PC-9 (cell line): ENCODE results near the gene NBEA. TPM values are rescaled to one million over a fixed set of nuclear protein-coding genes. Genes with fewer than 3 reads are reported as not detected.
"Not testable (repeated sequence)": the region's sequence is repeated elsewhere in the genome, so short reads cannot be mapped to it uniquely, and the experiment has no call there.

Experiments used
- BruUV-seq: library from RNA; stranded (reverse); fragments of 400-500 nt; replicated peaks from 2 replicates; lab custom pipeline; 2021; lab: Mats Ljungman, UMichigan
- CTCF ChIA-PET: fragments of 300-600 bp; sonication (Branson Sonifier 250); formaldehyde crosslinking; loops from one replicate; lab custom pipeline; 2022; ENCODE audit warnings: antibody characterized with exemption; lab: Charles Lee
- POLR2A ChIA-PET: fragments of 300-600 bp; sonication (Branson Sonifier 250); formaldehyde crosslinking; loops from one replicate; lab custom pipeline; 2022; ENCODE audit warnings: antibody characterized with exemption; ENCODE audit not compliant: unreplicated experiment; lab: Charles Lee
- DNase-seq, 2 experiments: peaks; one replicate each; pipeline versions ENCODE4 v3.0.0 to v3.0.0-alpha.2; 2015 to 2022; ENCODE audit warnings: mixed read lengths in 1 of 2
- H2AFZ ChIP-seq: fragments of 200-600 bp; sonication (generic); 2 replicates; pipeline ENCODE4 v1.8.1; 2017; ENCODE audit warnings: antibody characterized with exemption
- H3F3A ChIP-seq: fragments of 200-600 bp; sonication (generic); 2 replicates; pipeline ENCODE4 v1.8.1; 2017; ENCODE audit warnings: antibody characterized with exemption, mild to moderate bottlenecking, low read depth; ENCODE audit not compliant: insufficient read depth
- H3K27ac ChIP-seq: fragments of 200-600 bp; sonication (generic); 2 replicates; pipeline ENCODE4 v1.6.1; 2016; ENCODE audit warnings: mixed run types
- H3K27me3 ChIP-seq: fragments of 200-600 bp; sonication (generic); 2 replicates; pipeline ENCODE4 v1.6.1; 2016; ENCODE audit warnings: low read depth, mixed run types; ENCODE audit not compliant: insufficient read depth
- H3K36me3 ChIP-seq: fragments of 200-600 bp; sonication (generic); 2 replicates; pipeline ENCODE4 v1.6.1; 2016; ENCODE audit warnings: low read depth, mixed run types
- H3K4me1 ChIP-seq: fragments of 200-600 bp; sonication (generic); replicated peaks from 2 replicates; pipeline ENCODE4 v1.6.1; 2016; ENCODE audit warnings: mixed run types; ENCODE audit not compliant: insufficient read depth
- H3K4me2 ChIP-seq: fragments of 200-600 bp; sonication (generic); 2 replicates; pipeline ENCODE4 v1.6.1; 2017; ENCODE audit warnings: mixed run types
- H3K4me3 ChIP-seq: fragments of 200-600 bp; sonication (generic); 2 replicates; pipeline ENCODE4 v1.6.1; 2016; ENCODE audit warnings: mixed run types
- H3K79me2 ChIP-seq: fragments of 200-600 bp; sonication (generic); 2 replicates; pipeline ENCODE4 v1.6.1; 2017; ENCODE audit warnings: low read depth, mixed run types
- H3K9me2 ChIP-seq: fragments of 200-600 bp; sonication (generic); 2 replicates; pipeline ENCODE4 v1.8.1; 2017; ENCODE audit warnings: mild to moderate bottlenecking; ENCODE audit not compliant: insufficient read depth
- H3K9me3 ChIP-seq: fragments of 200-600 bp; sonication (generic); 2 replicates; pipeline ENCODE4 v1.8.1; 2016; ENCODE audit warnings: low read depth; ENCODE audit not compliant: insufficient read depth
- H4K20me1 ChIP-seq: fragments of 200-600 bp; sonication (generic); 2 replicates; pipeline ENCODE4 v1.8.1; 2017; ENCODE audit not compliant: insufficient read depth
- EZH2 ChIP-seq: fragments of 200-600 bp; sonication (generic); IDR thresholded peaks from 2 replicates; pipeline ENCODE4 v1.8.0; 2017; ENCODE audit warnings: antibody characterized with exemption, low read depth
- intact Hi-C: fragments of 100-400 bp; cut with micrococcal nuclease; formaldehyde crosslinking; loops from one replicate; pipeline ENCODE4 v1.10.0; 2022; ENCODE audit not compliant: unreplicated experiment
- total RNA-seq: library from RNA; stranded (reverse); gene quantifications from 2 replicates; pipeline ENCODE4 v1.2.3, GENCODE V29; 2021
- TF ChIP-seq, protein P1 (sequence below): fragments of 200-600 bp; sonication (generic); conservative IDR thresholded peaks from 2 replicates; pipeline ENCODE4 v1.6.1; 2017; ENCODE audit warnings: mixed run types, antibody characterized with exemption, mild to moderate bottlenecking, moderate library complexity

The NBEA gene
- total RNA-seq, 1 experiment from 2014 or later, result 4.0 TPM

DNA sequence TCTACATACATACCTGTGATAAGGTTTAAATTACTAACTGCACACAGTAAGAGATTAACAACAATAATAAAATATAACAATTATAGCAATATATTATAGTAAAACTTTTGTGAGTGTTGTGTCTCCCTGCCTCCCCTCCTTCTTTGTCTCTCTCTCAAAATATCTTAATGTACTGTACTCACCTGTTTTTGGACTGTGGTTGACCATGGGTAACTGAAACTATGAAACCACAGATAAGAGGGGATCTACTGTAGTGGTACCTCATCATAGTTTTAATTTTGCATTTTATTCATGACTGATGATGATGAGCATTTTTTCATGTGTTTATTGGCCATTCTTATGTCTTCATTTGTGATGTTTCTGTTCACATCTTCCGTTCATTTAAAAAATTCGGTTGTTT lies 104.5 kb downstream of the NBEA start:
- Histone ChIP-seq H3K36me3 (no peaks in the 10 kb centered on the region), H4K20me1 (no peaks in the 10 kb centered on the region), H3F3A (no peaks in the 10 kb centered on the region), H3K4me3 (no peak overlapping the region), H3K9me2 (no peaks in the 10 kb centered on the region), H3K9me3 (no peaks in the 10 kb centered on the region), H3K4me1 (no peaks in the 10 kb centered on the region), H3K4me2 (no peak overlapping the region), H3K27ac (no peak overlapping the region), H2AFZ (no peak overlapping the region), H3K79me2 (no peaks in the 10 kb centered on the region), H3K27me3 (no peaks in the 10 kb centered on the region)
- intact Hi-C loops, result no loop called here
- DNase-seq, result no peak
- POLR2A ChIA-PET, result no interaction called here
- CTCF ChIA-PET, result no interaction called here
- BruUV-seq, result no TSS peak
- TF ChIP-seq, protein P1, sequence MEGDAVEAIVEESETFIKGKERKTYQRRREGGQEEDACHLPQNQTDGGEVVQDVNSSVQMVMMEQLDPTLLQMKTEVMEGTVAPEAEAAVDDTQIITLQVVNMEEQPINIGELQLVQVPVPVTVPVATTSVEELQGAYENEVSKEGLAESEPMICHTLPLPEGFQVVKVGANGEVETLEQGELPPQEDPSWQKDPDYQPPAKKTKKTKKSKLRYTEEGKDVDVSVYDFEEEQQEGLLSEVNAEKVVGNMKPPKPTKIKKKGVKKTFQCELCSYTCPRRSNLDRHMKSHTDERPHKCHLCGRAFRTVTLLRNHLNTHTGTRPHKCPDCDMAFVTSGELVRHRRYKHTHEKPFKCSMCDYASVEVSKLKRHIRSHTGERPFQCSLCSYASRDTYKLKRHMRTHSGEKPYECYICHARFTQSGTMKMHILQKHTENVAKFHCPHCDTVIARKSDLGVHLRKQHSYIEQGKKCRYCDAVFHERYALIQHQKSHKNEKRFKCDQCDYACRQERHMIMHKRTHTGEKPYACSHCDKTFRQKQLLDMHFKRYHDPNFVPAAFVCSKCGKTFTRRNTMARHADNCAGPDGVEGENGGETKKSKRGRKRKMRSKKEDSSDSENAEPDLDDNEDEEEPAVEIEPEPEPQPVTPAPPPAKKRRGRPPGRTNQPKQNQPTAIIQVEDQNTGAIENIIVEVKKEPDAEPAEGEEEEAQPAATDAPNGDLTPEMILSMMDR, result no peak
- TF ChIP-seq EZH2, result no peak

DNA sequence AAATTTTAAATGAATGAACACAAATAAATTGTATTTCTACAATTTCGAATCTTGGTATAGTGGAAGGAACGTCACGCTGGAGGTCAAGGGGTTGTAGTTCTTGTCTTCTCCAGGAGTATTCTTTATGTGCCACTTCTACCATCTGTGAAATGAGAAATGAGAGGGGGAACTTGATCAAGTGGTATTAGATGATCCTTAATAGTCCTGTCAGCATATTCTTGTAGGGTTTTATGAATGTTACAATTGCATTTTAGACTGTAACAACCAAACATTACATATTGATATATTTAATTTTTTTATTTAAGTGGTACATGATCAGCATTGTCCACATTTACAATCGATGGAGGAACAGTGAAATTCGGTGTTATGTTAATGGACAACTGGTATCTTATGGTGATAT lies 113.6 kb downstream of the NBEA start:
- no peaks in the 10 kb centered on the region for H3F3A ChIP-seq
- H3K4me2 ChIP-seq, result no peak overlapping the region
- H2AFZ ChIP-seq, result no peak overlapping the region
- no peak overlapping the region for H3K4me3 ChIP-seq
- H3K79me2 ChIP-seq, result no peaks in the 10 kb centered on the region
- no TSS peak for BruUV-seq
- H3K4me1 ChIP-seq, result no peaks in the 10 kb centered on the region
- H3K27ac ChIP-seq, result no peak overlapping the region
- H3K36me3 ChIP-seq, result no peaks in the 10 kb centered on the region
- TF ChIP-seq, protein P1, result no peak
- TF ChIP-seq EZH2, result no peak
- CTCF ChIA-PET, result no interaction called here
- H3K9me3 ChIP-seq, result no peaks in the 10 kb centered on the region
- H4K20me1 ChIP-seq, result no peaks in the 10 kb centered on the region
- no peaks in the 10 kb centered on the region; the same call in 1 of the 2 replicates for H3K9me2 ChIP-seq
- POLR2A ChIA-PET, result no interaction called here
- DNase-seq, result no peak
- intact Hi-C loops, result no loop called here
- no peaks in the 10 kb centered on the region for H3K27me3 ChIP-seq

DNA sequence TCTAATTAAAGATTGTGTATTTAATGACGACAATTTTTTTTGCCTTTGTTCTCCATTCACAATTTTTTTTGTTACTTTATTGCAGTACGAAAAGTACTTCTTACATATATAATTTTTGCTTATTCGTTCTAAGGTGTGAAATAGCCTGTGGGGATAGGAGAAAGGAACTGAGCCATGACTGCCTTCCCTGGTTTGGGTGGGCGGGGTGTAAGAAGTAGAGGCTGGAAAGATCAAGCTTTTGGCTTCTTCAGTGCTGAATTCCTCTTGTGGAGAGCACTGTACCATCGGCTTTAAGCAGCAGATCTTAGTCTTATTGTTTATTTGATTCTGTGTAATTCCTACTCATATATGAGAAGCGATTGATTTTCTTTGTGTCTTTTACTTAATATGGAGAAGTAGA lies 115.8 kb downstream of the NBEA start:
- H3F3A ChIP-seq, result no peaks in the 10 kb centered on the region
- no peaks in the 10 kb centered on the region for H3K4me1 ChIP-seq
- no peak overlapping the region for H3K4me3 ChIP-seq
- no peaks in the 10 kb centered on the region for H3K36me3 ChIP-seq
- H4K20me1 ChIP-seq, result no peaks in the 10 kb centered on the region
- no peak overlapping the region for H3K4me2 ChIP-seq
- no peak for TF ChIP-seq EZH2
- TF ChIP-seq, protein P1, result no peak
- no peaks in the 10 kb centered on the region for H3K79me2 ChIP-seq
- no peaks in the 10 kb centered on the region for H3K27me3 ChIP-seq
- CTCF ChIA-PET, result no interaction called here
- DNase-seq, result no peak
- H2AFZ ChIP-seq, result no peak overlapping the region
- BruUV-seq, result no TSS peak
- POLR2A ChIA-PET, result no interaction called here
- H3K27ac ChIP-seq, result no peak overlapping the region
- H3K9me3 ChIP-seq, result no peaks in the 10 kb centered on the region
- intact Hi-C loops, result no loop called here
- no peaks in the 10 kb centered on the region; the same call in 1 of the 2 replicates for H3K9me2 ChIP-seq

DNA sequence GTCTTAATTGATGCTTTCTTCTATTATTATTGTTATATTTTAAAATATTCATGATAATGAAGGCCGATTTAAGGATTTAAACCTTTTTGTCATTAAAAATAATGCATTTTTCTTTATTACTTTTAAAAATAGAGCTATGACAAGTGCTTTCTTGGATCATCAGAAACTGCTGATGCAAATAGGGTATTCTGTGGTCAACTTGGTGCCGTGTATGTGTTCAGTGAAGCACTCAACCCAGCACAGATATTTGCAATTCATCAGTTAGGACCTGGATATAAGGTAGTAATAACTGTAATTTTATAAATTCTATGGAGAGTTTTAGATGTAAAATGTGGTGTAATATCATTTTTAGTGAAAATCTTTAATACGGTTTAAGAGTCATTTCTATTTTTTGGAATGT lies 116.5 kb downstream of the NBEA start:
- H2AFZ ChIP-seq, H4K20me1 ChIP-seq, H3K4me3 ChIP-seq, POLR2A ChIA-PET, intact Hi-C loops, H3F3A ChIP-seq, CTCF ChIA-PET, H3K4me2 ChIP-seq, H3K27me3 ChIP-seq, H3K27ac ChIP-seq, H3K36me3 ChIP-seq, DNase-seq, H3K4me1 ChIP-seq, BruUV-seq, H3K79me2 ChIP-seq, H3K9me3 ChIP-seq, H3K9me2 ChIP-seq: not testable (repeated sequence)
